Measurements from ENCODE around the gene DPH3. TPM values are rescaled to one million over a fixed set of nuclear protein-coding genes. Genes with fewer than 3 reads are reported as not detected.

DPH3 gene
- total RNA-seq, 4 donors from 2014 or later: 4.6 to 8.1 (median 5.7) TPM

- TF ChIP-seq, protein P1, sequence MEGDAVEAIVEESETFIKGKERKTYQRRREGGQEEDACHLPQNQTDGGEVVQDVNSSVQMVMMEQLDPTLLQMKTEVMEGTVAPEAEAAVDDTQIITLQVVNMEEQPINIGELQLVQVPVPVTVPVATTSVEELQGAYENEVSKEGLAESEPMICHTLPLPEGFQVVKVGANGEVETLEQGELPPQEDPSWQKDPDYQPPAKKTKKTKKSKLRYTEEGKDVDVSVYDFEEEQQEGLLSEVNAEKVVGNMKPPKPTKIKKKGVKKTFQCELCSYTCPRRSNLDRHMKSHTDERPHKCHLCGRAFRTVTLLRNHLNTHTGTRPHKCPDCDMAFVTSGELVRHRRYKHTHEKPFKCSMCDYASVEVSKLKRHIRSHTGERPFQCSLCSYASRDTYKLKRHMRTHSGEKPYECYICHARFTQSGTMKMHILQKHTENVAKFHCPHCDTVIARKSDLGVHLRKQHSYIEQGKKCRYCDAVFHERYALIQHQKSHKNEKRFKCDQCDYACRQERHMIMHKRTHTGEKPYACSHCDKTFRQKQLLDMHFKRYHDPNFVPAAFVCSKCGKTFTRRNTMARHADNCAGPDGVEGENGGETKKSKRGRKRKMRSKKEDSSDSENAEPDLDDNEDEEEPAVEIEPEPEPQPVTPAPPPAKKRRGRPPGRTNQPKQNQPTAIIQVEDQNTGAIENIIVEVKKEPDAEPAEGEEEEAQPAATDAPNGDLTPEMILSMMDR (IDR thresholded peaks at IDR 0.05): no peak
- no peak for TF ChIP-seq POLR2A (IDR thresholded peaks at IDR 0.05)
- WGBS, 2 donors: 93 to 100% methylated on average over 2 of the region's 2 CpGs
- H3K4me3 ChIP-seq (ENCODE audit: low read depth, poor library complexity, severe bottlenecking): no peak overlapping the region
- DNase-seq (ENCODE audit: low spot score in 2 of 2): no peak
- intact Hi-C loops (cut with DNase I; ENCODE audit: low total_unique reads): no loop called here
Measured at GRCh38 chr3:16224325-16224724, 40.4 kb downstream of the DPH3 start.

GRCh38 chr3:16222547-16222946 is 42.2 kb downstream of the DPH3 start:
- intact Hi-C loops (cut with DNase I; ENCODE audit: low total_unique reads): no loop called here
- TF ChIP-seq POLR2A (IDR thresholded peaks at IDR 0.05): no peak
- TF ChIP-seq, protein P1 (IDR thresholded peaks at IDR 0.05): no peak
- DNase-seq (ENCODE audit: low spot score in 2 of 2): no peak
- H3K4me3 ChIP-seq (ENCODE audit: low read depth, poor library complexity, severe bottlenecking): no peak overlapping the region
- WGBS, 2 donors: 82 to 83% methylated on average over 2 of the region's 2 CpGs

DNA sequence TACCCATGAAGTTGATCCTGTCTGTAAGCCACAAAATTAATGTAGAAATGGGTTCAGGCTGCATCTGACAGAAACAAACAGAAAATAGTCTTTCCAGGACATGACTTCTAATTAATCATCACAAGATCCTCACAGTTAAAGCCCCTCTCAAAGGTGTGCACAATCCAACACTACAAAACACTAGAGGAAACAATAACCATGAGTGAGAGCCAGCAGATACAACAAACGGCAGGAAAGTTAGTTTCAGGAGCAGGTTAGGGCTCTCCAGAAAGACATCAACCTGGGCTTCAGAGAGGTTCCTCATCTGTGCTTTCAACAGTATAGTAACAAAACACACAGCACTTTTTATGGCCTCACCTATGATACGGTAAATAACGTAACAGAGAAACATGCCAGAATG is 42.8 kb downstream of the DPH3 start:
- 60 to 64% methylated on average over 3 of the region's 3 CpGs for WGBS, 2 donors
- no peak for TF ChIP-seq POLR2A (IDR thresholded peaks at IDR 0.05)
- TF ChIP-seq, protein P1 (IDR thresholded peaks at IDR 0.05): no peak
- no peak for DNase-seq (ENCODE audit: low spot score in 2 of 2)
- intact Hi-C loops (cut with DNase I; ENCODE audit: low total_unique reads): no loop called here
- H3K4me3 ChIP-seq (ENCODE audit: low read depth, poor library complexity, severe bottlenecking): no peak overlapping the region

- TF ChIP-seq, protein P1 (IDR thresholded peaks at IDR 0.05): no peak
- TF ChIP-seq POLR2A (IDR thresholded peaks at IDR 0.05): no peak
- no peak overlapping the region for H3K4me3 ChIP-seq (ENCODE audit: low read depth, poor library complexity, severe bottlenecking)
- 87 to 96% methylated on average over 3 of the region's 3 CpGs for WGBS, 2 donors
- intact Hi-C loops (cut with DNase I; ENCODE audit: low total_unique reads): no loop called here
- DNase-seq (ENCODE audit: low spot score in 2 of 2): no peak
Measured at GRCh38 chr3:16219777-16220176, 45.0 kb downstream of the DPH3 start.

- intact Hi-C loops (cut with DNase I; ENCODE audit: low total_unique reads): no loop called here
- no peak for DNase-seq (ENCODE audit: low spot score in 2 of 2)
- TF ChIP-seq, protein P1 (IDR thresholded peaks at IDR 0.05): no peak
- TF ChIP-seq POLR2A (IDR thresholded peaks at IDR 0.05): no peak
- H3K4me3 ChIP-seq (ENCODE audit: low read depth, poor library complexity, severe bottlenecking): no peak overlapping the region
- WGBS, 2 donors: 83 to 84% methylated on average over 17 of the region's 17 CpGs
Measured at GRCh38 chr3:16216373-16216935, 48.3 kb downstream of the DPH3 start.

DNA sequence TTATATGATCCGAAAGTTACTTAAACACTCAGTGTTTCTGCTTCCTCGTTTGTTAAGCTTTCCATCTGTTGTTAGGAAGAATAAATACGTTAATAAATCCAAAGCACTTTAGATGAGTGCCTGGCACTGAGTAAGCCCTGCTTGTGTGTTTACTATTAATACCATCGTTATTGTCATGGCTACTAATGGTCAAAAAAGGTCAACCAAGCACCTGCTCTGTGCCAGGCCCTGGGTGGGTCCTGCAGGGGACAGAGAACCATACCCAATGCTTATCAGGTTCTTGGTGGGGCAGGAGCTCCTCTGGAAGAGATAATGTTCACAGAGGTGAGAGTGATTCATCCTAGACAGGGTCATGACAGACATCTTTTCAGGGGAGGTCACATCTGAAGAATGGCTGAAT is 50.4 kb downstream of the DPH3 start:
- no peak for DNase-seq (ENCODE audit: low spot score in 2 of 2)
- no peak for TF ChIP-seq POLR2A (IDR thresholded peaks at IDR 0.05)
- TF ChIP-seq, protein P1 (IDR thresholded peaks at IDR 0.05): no peak
- WGBS, 2 donors: 81 to 87% methylated on average over 4 of the region's 4 CpGs
- no peak overlapping the region for H3K4me3 ChIP-seq (ENCODE audit: low read depth, poor library complexity, severe bottlenecking)
- intact Hi-C loops (cut with DNase I; ENCODE audit: low total_unique reads): no loop called here
